Measurements from ENCODE around the gene MYO1B. TPM values are rescaled to one million over a fixed set of nuclear protein-coding genes. Genes with fewer than 3 reads are reported as not detected.

Gene MYO1B
- total and polyA plus RNA-seq, 2 of the 8 experiments (the other 6 are each of a cell fraction or from before 2014, with no cell fraction given) = 15.5 to 61.2 TPM

DNA sequence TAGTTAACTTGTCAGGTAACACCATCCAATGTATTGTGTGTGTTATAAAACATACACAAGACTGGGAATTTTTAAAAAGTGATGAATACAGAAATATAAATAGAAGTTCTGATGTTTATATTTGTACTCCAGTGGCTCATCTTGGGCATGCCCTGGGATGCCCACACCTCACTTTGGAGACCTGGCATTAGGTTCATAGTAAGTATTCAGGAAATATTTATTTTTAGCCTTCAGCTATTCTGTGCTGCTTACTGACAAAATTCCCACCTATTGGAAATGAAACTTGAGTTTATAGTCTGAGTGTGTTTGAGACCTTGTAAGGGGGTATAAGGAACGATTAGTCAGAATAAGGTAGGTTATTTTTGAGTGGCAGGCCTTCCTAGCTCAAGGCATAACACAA is 67.5 kb downstream of the MYO1B start (continued):
- TF ChIP-seq, protein P1, sequence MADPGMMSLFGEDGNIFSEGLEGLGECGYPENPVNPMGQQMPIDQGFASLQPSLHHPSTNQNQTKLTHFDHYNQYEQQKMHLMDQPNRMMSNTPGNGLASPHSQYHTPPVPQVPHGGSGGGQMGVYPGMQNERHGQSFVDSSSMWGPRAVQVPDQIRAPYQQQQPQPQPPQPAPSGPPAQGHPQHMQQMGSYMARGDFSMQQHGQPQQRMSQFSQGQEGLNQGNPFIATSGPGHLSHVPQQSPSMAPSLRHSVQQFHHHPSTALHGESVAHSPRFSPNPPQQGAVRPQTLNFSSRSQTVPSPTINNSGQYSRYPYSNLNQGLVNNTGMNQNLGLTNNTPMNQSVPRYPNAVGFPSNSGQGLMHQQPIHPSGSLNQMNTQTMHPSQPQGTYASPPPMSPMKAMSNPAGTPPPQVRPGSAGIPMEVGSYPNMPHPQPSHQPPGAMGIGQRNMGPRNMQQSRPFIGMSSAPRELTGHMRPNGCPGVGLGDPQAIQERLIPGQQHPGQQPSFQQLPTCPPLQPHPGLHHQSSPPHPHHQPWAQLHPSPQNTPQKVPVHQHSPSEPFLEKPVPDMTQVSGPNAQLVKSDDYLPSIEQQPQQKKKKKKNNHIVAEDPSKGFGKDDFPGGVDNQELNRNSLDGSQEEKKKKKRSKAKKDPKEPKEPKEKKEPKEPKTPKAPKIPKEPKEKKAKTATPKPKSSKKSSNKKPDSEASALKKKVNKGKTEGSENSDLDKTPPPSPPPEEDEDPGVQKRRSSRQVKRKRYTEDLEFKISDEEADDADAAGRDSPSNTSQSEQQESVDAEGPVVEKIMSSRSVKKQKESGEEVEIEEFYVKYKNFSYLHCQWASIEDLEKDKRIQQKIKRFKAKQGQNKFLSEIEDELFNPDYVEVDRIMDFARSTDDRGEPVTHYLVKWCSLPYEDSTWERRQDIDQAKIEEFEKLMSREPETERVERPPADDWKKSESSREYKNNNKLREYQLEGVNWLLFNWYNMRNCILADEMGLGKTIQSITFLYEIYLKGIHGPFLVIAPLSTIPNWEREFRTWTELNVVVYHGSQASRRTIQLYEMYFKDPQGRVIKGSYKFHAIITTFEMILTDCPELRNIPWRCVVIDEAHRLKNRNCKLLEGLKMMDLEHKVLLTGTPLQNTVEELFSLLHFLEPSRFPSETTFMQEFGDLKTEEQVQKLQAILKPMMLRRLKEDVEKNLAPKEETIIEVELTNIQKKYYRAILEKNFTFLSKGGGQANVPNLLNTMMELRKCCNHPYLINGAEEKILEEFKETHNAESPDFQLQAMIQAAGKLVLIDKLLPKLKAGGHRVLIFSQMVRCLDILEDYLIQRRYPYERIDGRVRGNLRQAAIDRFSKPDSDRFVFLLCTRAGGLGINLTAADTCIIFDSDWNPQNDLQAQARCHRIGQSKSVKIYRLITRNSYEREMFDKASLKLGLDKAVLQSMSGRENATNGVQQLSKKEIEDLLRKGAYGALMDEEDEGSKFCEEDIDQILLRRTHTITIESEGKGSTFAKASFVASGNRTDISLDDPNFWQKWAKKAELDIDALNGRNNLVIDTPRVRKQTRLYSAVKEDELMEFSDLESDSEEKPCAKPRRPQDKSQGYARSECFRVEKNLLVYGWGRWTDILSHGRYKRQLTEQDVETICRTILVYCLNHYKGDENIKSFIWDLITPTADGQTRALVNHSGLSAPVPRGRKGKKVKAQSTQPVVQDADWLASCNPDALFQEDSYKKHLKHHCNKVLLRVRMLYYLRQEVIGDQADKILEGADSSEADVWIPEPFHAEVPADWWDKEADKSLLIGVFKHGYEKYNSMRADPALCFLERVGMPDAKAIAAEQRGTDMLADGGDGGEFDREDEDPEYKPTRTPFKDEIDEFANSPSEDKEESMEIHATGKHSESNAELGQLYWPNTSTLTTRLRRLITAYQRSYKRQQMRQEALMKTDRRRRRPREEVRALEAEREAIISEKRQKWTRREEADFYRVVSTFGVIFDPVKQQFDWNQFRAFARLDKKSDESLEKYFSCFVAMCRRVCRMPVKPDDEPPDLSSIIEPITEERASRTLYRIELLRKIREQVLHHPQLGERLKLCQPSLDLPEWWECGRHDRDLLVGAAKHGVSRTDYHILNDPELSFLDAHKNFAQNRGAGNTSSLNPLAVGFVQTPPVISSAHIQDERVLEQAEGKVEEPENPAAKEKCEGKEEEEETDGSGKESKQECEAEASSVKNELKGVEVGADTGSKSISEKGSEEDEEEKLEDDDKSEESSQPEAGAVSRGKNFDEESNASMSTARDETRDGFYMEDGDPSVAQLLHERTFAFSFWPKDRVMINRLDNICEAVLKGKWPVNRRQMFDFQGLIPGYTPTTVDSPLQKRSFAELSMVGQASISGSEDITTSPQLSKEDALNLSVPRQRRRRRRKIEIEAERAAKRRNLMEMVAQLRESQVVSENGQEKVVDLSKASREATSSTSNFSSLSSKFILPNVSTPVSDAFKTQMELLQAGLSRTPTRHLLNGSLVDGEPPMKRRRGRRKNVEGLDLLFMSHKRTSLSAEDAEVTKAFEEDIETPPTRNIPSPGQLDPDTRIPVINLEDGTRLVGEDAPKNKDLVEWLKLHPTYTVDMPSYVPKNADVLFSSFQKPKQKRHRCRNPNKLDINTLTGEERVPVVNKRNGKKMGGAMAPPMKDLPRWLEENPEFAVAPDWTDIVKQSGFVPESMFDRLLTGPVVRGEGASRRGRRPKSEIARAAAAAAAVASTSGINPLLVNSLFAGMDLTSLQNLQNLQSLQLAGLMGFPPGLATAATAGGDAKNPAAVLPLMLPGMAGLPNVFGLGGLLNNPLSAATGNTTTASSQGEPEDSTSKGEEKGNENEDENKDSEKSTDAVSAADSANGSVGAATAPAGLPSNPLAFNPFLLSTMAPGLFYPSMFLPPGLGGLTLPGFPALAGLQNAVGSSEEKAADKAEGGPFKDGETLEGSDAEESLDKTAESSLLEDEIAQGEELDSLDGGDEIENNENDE (IDR thresholded peaks at IDR 0.05; ENCODE audit: insufficient replicate concordance, low read length) = no peak

Measured in H1 (cell line).